WTC11 (cell line): ENCODE measurements around the gene SLC13A4. TPM values are rescaled to one million over a fixed set of nuclear protein-coding genes. Genes with fewer than 3 reads are reported as not detected.

Experiments used
- ATAC-seq: fragments of 200-7000 bp; cut with Tn5 transposase; 2 replicates; pipeline ENCODE4 v1.10.0; 2021; ENCODE audit warnings: mild to moderate bottlenecking, moderate library complexity
- CTCF ChIA-PET: fragments of 300-600 bp; sonication (Branson Sonifier 250); formaldehyde crosslinking; loops from one replicate; lab custom pipeline; 2021; ENCODE audit warnings: antibody characterized with exemption; lab: Charles Lee
- POLR2A ChIA-PET: fragments of 350-600 bp; sonication (Branson Sonifier 250); formaldehyde crosslinking; loops from one replicate; lab custom pipeline; 2021; ENCODE audit warnings: antibody characterized with exemption; lab: Charles Lee
- DNase-seq: peaks from one replicate; pipeline ENCODE4 v3.0.0; 2021; ENCODE audit warnings: low spot score
- H3K27ac Mint-ChIP-seq: 2 replicates; pipeline ENCODE4 v1.8.0; 2021; ENCODE audit warnings: mixed read lengths
- H3K27me3 Mint-ChIP-seq: 2 replicates; pipeline ENCODE4 v1.8.0; 2021; ENCODE audit warnings: low read depth, mild to moderate bottlenecking, moderate library complexity, mixed read lengths
- H3K36me3 Mint-ChIP-seq: 2 replicates; pipeline ENCODE4 v1.8.0; 2021; ENCODE audit warnings: mixed read lengths
- H3K4me1 Mint-ChIP-seq: 2 replicates; pipeline ENCODE4 v1.8.0; 2022; ENCODE audit warnings: mixed read lengths
- H3K4me3 Mint-ChIP-seq: 2 replicates; pipeline ENCODE4 v1.8.0; 2021; ENCODE audit warnings: mild to moderate bottlenecking, moderate library complexity, mixed read lengths
- H3K9me3 Mint-ChIP-seq: 2 replicates; pipeline ENCODE4 v1.8.0; 2021; ENCODE audit warnings: mixed read lengths
- CBFB ChIP-seq: sonication (generic); formaldehyde crosslinking; IDR thresholded peaks from 2 replicates; pipeline ENCODE4 v1.8.1; 2022; ENCODE audit warnings: mild to moderate bottlenecking, low read depth, missing genetic modification reagents
- ETV6 ChIP-seq: sonication (generic); formaldehyde crosslinking; IDR thresholded peaks from 2 replicates; pipeline ENCODE4 v1.8.1; 2022; ENCODE audit warnings: mild to moderate bottlenecking, missing genetic modification reagents
- FOXK1 ChIP-seq: sonication (generic); formaldehyde crosslinking; IDR thresholded peaks from 2 replicates; pipeline ENCODE4 v1.8.0; 2022; ENCODE audit warnings: mild to moderate bottlenecking, moderate library complexity, missing genetic modification reagents
- FOXP1 ChIP-seq: sonication (generic); formaldehyde crosslinking; IDR thresholded peaks from 2 replicates; pipeline ENCODE4 v1.8.0; 2022; ENCODE audit warnings: missing genetic modification reagents, mild to moderate bottlenecking, moderate library complexity, borderline replicate concordance
- GRHL2 ChIP-seq: fragments of 250-450 bp; sonication (Bioruptor Pico); IDR thresholded peaks from 2 replicates; pipeline ENCODE4 v1.8.0; 2022; ENCODE audit warnings: mild to moderate bottlenecking, moderate library complexity; ENCODE audit not compliant: insufficient replicate concordance, severe bottlenecking
- HMGA2 ChIP-seq: fragments of 250-450 bp; sonication (Bioruptor Pico); IDR thresholded peaks from 2 replicates; pipeline ENCODE4 v1.4.0; 2021; ENCODE audit warnings: mild to moderate bottlenecking, moderate library complexity
- NFATC4 ChIP-seq: fragments of 250-450 bp; sonication (Bioruptor Pico); IDR thresholded peaks from 2 replicates; pipeline ENCODE4 v1.9.0; 2021; ENCODE audit warnings: mild to moderate bottlenecking
- NFE2L1 ChIP-seq: sonication (generic); formaldehyde crosslinking; IDR thresholded peaks from 2 replicates; pipeline ENCODE4 v1.8.1; 2023; ENCODE audit warnings: missing genetic modification reagents
- NR1H2 ChIP-seq: sonication (generic); formaldehyde crosslinking; IDR thresholded peaks from 2 replicates; pipeline ENCODE4 v1.9.0; 2021; ENCODE audit warnings: mild to moderate bottlenecking, moderate library complexity, missing genetic modification reagents
- NR3C1 ChIP-seq: sonication (generic); formaldehyde crosslinking; conservative IDR thresholded peaks from 2 replicates; pipeline ENCODE4 v1.8.1; 2023; ENCODE audit warnings: low read depth, mild to moderate bottlenecking, missing genetic modification reagents
- TCF7 ChIP-seq: sonication (generic); formaldehyde crosslinking; IDR thresholded peaks from 2 replicates; pipeline ENCODE4 v1.8.0; 2022; ENCODE audit warnings: mild to moderate bottlenecking, low read depth, missing genetic modification reagents, moderate library complexity
- TEAD1 ChIP-seq: sonication (generic); formaldehyde crosslinking; IDR thresholded peaks from 2 replicates; pipeline ENCODE4 v1.8.0; 2022; ENCODE audit warnings: mild to moderate bottlenecking, missing genetic modification reagents
- ZBTB21 ChIP-seq: sonication (generic); formaldehyde crosslinking; IDR thresholded peaks from 2 replicates; pipeline ENCODE4 v1.8.1; 2023; ENCODE audit warnings: mild to moderate bottlenecking, missing genetic modification reagents, borderline replicate concordance
- total RNA-seq: library from RNA; stranded (reverse); gene quantifications from 3 replicates; pipeline ENCODE4 v1.2.3, GENCODE V29; 2021
- TF ChIP-seq, protein P1 (sequence below): sonication (generic); formaldehyde crosslinking; IDR thresholded peaks from 2 replicates; pipeline ENCODE4 v1.8.1; 2022; ENCODE audit warnings: missing genetic modification reagents, borderline replicate concordance
- TF ChIP-seq, protein P2 (sequence below): sonication (generic); formaldehyde crosslinking; IDR thresholded peaks from 2 replicates; pipeline ENCODE4 v1.8.1; 2023; ENCODE audit warnings: mild to moderate bottlenecking, missing genetic modification reagents
- TF ChIP-seq, protein P3 (sequence below): fragments of 250-450 bp; sonication (Bioruptor Pico); IDR thresholded peaks from 2 replicates; pipeline ENCODE4 v1.9.0; 2021; ENCODE audit warnings: mild to moderate bottlenecking
- TF ChIP-seq, protein P4 (sequence below): sonication (generic); formaldehyde crosslinking; IDR thresholded peaks from 2 replicates; pipeline ENCODE4 v1.8.1; 2022; ENCODE audit warnings: low read depth, missing genetic modification reagents, borderline replicate concordance
- TF ChIP-seq, protein P5 (sequence below): sonication (generic); formaldehyde crosslinking; IDR thresholded peaks from 2 replicates; pipeline ENCODE4 v1.8.0; 2022; ENCODE audit warnings: mild to moderate bottlenecking, missing genetic modification reagents

SLC13A4 gene
- total RNA-seq, 1 experiment from 2014 or later = 1.6 TPM

DNA sequence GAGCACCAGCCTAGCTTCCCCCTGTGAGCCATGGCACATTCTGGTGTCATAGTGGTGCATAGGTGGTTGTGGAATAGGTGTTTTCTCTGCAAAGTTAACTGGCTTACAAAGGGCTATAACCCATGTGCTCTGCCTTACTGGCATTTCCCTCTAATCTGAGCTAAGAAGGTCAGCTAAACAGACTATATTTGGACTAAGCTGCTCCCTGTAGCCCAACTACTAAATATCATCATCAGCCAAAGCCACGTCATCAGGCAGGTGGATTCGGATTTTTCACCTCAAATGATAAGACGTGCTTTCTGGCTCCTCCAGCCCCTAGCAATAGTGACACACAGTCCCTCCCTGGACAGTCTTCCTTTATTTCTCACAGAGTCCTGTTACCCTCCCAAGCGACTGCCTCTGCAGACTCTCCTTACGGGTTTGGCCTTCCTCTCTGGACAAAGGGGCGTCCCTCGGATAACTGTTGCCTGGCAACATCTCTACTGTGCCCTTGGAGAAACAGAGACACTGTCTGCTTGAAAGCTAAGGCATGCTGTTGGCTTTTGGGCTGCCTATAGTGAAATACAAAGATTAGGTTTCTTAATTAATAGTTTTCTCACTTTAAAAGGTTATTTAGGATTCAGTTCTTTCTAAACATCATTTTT is 9.1 kb downstream of the SLC13A4 start:
- Mint-ChIP-seq H3K9me3 (no peaks in the 10 kb centered on the region), H3K27me3 (no peaks in the 10 kb centered on the region)
- ATAC-seq = peak; percentile 17; the same call in 1 of the 2 replicates
- TF ChIP-seq NFE2L1 (CRISPR knock-in tag) (no peak), NFATC4 (CRISPR knock-in tag) (no peak), TCF7 (no peak), FOXK1 (CRISPR knock-in tag) (no peak), TEAD1 (CRISPR knock-in tag) (no peak), FOXP1 (no peak), GRHL2 (CRISPR knock-in tag) (no peak)
- TF ChIP-seq, protein P1, sequence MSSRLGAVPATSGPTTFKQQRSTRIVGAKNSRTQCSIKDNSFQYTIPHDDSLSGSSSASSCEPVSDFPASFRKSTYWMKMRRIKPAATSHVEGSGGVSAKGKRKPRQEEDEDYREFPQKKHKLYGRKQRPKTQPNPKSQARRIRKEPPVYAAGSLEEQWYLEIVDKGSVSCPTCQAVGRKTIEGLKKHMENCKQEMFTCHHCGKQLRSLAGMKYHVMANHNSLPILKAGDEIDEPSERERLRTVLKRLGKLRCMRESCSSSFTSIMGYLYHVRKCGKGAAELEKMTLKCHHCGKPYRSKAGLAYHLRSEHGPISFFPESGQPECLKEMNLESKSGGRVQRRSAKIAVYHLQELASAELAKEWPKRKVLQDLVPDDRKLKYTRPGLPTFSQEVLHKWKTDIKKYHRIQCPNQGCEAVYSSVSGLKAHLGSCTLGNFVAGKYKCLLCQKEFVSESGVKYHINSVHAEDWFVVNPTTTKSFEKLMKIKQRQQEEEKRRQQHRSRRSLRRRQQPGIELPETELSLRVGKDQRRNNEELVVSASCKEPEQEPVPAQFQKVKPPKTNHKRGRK (CRISPR knock-in tag) = no peak
- TF ChIP-seq, protein P2, sequence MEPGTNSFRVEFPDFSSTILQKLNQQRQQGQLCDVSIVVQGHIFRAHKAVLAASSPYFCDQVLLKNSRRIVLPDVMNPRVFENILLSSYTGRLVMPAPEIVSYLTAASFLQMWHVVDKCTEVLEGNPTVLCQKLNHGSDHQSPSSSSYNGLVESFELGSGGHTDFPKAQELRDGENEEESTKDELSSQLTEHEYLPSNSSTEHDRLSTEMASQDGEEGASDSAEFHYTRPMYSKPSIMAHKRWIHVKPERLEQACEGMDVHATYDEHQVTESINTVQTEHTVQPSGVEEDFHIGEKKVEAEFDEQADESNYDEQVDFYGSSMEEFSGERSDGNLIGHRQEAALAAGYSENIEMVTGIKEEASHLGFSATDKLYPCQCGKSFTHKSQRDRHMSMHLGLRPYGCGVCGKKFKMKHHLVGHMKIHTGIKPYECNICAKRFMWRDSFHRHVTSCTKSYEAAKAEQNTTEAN (CRISPR knock-in tag) = no peak
- TF ChIP-seq, all 79 proteins: peak for 0
- CTCF ChIA-PET = interaction anchor here (0.5 to 1.1 kb wide), 3 partner anchors 8 to 77 kb away, joined by 3 to 4 read pairs (median 3); partner anchors contain the start of gene SLC13A4
- Mint-ChIP-seq H3K27ac (no peak overlapping the region), H3K4me3 (no peak overlapping the region), H3K4me1 (peaks cover 11% of the 10 kb centered on the region), H3K36me3 (no peaks in the 10 kb centered on the region)
- DNase-seq = no peak
- POLR2A ChIA-PET = interaction anchor here (1.2 kb wide), 1 partner anchor 9 kb away, joined by 4 read pairs; the partner anchor contains the start of gene SLC13A4

DNA sequence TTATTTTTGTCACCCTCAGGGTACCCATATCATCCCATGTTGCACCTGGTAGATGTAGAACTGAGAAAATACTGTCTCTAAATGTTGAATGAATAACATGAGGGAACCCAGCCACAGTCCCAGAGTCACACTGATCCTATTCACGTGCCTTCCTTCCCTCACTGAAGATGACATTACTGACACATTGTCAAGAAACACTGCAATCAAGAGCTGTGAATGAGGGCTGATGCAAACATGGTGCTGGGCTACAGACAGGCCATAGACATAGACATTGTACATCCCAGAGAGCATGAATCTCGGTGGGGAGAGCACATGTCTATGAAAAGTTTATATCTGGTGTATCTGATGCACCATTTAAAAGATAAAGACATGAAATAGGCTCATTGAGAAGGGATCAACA is 9.8 kb downstream of the SLC13A4 start:
- no peak for ATAC-seq
- H3K4me3 Mint-ChIP-seq = no peak overlapping the region
- H3K27me3 Mint-ChIP-seq = no peaks in the 10 kb centered on the region
- TF ChIP-seq, protein P3, sequence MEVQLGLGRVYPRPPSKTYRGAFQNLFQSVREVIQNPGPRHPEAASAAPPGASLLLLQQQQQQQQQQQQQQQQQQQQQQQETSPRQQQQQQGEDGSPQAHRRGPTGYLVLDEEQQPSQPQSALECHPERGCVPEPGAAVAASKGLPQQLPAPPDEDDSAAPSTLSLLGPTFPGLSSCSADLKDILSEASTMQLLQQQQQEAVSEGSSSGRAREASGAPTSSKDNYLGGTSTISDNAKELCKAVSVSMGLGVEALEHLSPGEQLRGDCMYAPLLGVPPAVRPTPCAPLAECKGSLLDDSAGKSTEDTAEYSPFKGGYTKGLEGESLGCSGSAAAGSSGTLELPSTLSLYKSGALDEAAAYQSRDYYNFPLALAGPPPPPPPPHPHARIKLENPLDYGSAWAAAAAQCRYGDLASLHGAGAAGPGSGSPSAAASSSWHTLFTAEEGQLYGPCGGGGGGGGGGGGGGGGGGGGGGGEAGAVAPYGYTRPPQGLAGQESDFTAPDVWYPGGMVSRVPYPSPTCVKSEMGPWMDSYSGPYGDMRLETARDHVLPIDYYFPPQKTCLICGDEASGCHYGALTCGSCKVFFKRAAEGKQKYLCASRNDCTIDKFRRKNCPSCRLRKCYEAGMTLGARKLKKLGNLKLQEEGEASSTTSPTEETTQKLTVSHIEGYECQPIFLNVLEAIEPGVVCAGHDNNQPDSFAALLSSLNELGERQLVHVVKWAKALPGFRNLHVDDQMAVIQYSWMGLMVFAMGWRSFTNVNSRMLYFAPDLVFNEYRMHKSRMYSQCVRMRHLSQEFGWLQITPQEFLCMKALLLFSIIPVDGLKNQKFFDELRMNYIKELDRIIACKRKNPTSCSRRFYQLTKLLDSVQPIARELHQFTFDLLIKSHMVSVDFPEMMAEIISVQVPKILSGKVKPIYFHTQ = no peak
- TF ChIP-seq TCF7 (no peak), NR3C1 (no peak), GRHL2 (CRISPR knock-in tag) (no peak)
- TF ChIP-seq, protein P2 (CRISPR knock-in tag) = no peak
- no peaks in the 10 kb centered on the region for H3K36me3 Mint-ChIP-seq
- ChIA-PET CTCF (interaction anchor here (0.5 to 1.1 kb wide), 2 partner anchors 10 to 76 kb away, joined by 3 to 4 read pairs; partner anchors contain the start of gene SLC13A4), POLR2A (interaction anchor here (1.2 kb wide), 1 partner anchor 10 kb away, joined by 4 read pairs; the partner anchor contains the start of gene SLC13A4)
- no peaks in the 10 kb centered on the region for H3K9me3 Mint-ChIP-seq
- DNase-seq = no peak
- H3K4me1 Mint-ChIP-seq = peaks cover 11% of the 10 kb centered on the region
- no peak overlapping the region for H3K27ac Mint-ChIP-seq

DNA sequence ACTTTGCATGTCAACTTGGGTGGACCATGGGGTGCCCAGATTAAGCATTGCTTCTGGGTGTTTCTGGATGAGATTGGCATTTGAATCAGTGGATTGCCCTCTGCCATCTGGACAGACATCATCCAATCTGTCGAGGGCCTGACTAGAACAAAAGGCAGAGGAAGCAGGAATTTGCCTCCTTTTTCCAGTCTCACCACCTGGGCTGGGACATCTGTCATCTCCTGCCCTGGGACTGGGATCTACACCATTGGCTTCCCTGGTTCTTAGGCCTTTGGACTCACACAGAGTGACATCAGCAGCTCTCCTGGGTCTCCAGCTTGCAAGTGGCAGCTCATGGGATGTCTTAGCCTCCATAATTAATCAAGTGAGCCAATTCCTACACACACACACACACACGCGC is 10.3 kb downstream of the SLC13A4 start:
- no peaks in the 10 kb centered on the region for H3K36me3 Mint-ChIP-seq
- no peaks in the 10 kb centered on the region for H3K9me3 Mint-ChIP-seq
- H3K27me3 Mint-ChIP-seq = no peaks in the 10 kb centered on the region
- ATAC-seq = no peak
- peaks cover 16% of the 10 kb centered on the region for H3K4me1 Mint-ChIP-seq
- POLR2A ChIA-PET = no interaction called here
- H3K4me3 Mint-ChIP-seq = no peak overlapping the region
- no peak for DNase-seq
- TF ChIP-seq HMGA2 (CRISPR knock-in tag) (no peak), NR1H2 (CRISPR knock-in tag) (no peak), ETV6 (CRISPR knock-in tag) (no peak), CBFB (CRISPR knock-in tag) (no peak), ZBTB21 (CRISPR knock-in tag) (no peak)
- TF ChIP-seq, protein P4, sequence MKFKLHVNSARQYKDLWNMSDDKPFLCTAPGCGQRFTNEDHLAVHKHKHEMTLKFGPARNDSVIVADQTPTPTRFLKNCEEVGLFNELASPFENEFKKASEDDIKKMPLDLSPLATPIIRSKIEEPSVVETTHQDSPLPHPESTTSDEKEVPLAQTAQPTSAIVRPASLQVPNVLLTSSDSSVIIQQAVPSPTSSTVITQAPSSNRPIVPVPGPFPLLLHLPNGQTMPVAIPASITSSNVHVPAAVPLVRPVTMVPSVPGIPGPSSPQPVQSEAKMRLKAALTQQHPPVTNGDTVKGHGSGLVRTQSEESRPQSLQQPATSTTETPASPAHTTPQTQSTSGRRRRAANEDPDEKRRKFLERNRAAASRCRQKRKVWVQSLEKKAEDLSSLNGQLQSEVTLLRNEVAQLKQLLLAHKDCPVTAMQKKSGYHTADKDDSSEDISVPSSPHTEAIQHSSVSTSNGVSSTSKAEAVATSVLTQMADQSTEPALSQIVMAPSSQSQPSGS (CRISPR knock-in tag) = no peak
- TF ChIP-seq, protein P5, sequence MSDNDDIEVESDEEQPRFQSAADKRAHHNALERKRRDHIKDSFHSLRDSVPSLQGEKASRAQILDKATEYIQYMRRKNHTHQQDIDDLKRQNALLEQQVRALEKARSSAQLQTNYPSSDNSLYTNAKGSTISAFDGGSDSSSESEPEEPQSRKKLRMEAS (CRISPR knock-in tag) = no peak
- H3K27ac Mint-ChIP-seq = no peak overlapping the region
- CTCF ChIA-PET = interaction anchor here (1.1 to 1.6 kb wide), 2 partner anchors 10 to 13 kb away, joined by 3 to 4 read pairs; partner anchors contain the start of gene SLC13A4
